Fibroblast of peridontal ligament (primary cell): Measurements from ENCODE around the gene SEC16A.

ENCODE experiments used
- DNase-seq: peaks from one replicate; pipeline ENCODE4 v3.0.0-alpha.2; 2010; ENCODE audit errors: extremely low read depth

Gene SEC16A

GRCh38 chr9:136482793-136483588, at the start of gene SEC16A:
Gene SEC16A (minus strand): TSS chr9:136483040. CDS start chr9:136477615, 5,425 bp downstream.
- DNase-seq = peak; percentile 98

DNA sequence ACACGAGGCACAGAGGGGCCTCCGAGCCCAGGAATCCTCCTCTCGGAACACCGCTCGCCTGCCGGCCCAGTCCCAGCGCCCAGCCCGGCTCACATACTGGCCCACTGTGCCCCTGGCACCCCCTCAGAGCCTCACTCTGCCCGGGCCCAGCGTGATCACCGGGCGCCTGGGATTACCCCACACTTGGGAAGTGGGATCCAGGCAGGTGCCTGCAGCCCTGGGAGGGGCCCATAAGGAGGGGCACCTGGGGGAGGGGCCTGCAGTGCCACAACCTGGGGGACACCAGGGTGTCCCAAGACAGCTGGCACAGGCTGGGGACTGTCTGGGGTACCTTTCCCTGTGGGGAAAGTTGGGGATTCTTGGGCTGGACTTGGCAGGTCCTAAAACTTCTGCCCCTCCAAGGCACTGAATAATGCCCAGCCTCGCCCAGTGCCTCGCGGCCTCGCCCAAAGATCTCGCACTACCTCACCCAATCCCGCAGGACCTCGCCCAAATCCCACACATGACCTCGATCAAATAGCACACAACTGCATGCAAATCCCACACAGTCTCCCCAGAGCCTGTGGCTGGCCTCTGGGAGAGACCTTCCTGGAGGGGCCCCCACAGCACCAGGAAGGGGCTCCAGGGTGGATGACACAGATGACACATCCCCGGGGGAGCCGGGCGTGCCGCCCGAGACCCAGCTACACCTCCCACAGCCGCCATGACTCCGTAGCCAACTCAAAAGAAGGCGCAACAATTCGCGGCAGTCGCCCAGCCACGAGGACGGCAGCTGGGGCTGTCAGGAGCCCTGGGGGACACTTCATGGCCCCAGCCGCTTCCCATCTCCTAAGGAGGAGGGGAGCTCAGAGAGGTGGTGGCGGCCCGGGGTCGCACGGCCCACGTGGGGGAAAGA, 49.3 kb upstream of the SEC16A start:
- DNase-seq = no peak

DNA sequence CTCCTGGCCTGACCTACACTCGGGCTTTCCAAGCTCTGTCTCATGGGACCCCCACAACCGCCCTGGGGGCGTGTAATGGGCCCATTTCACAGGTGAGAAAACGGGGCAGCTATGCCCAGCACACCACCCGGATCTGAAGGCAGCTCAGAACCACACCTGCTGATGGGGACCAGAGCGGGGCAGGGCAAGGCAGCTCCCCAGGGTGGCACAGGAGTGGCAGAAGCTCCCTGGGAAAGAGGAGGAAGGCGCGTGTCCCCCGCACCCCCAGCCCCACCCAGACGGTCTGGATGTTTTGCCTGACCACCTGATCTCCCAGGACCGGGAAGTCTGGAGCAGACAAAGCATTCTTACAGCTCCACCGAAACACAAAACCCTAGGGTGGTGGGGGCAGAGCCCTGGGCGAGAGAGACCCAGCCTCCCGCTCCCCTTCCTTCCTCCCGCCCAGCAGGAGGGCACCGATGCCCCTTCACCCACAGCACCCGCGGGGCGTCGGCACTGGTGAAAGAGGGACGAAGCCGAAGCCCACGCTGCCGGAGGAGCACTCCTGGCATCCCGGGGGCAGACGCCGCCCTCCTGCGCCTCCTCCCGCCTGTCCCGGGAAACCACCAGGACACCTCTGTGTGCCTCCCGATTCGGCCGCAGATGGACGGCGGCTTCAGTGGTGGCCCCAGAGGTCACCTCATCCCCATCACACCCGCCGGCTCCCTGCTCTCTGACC, 48.5 kb upstream of the SEC16A start:
- no peak for DNase-seq

DNA sequence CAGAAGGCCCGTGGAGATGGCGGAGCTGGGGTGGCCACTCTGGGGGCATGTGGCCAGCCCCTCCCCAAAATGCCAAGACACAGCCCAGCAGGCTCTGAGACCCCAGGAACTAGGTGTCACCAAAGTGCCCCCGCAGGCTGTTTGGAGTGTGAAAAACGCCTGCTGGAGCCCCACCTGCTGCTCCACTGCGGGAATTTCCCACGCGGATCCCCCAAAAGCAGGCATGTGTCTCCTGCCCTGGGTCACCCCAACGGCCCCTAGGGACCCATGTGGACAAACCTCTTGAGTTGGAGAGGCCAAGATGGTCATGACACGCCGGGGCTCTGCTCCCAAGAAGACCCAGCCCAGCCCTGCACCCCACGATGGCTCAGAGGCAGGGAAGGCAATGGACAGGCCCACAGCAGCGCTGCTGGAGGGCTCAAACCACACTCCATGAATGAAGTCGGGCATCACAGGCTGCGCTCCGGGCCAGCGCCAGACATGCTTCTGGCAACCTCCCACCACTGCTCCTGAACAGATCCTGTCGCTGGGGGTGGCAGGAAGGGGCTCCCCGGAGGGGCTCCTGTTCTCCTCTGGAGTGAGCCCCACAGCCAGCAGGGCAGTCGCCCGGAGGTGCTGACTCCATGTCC, 47.7 kb upstream of the SEC16A start:
- no peak for DNase-seq

DNA sequence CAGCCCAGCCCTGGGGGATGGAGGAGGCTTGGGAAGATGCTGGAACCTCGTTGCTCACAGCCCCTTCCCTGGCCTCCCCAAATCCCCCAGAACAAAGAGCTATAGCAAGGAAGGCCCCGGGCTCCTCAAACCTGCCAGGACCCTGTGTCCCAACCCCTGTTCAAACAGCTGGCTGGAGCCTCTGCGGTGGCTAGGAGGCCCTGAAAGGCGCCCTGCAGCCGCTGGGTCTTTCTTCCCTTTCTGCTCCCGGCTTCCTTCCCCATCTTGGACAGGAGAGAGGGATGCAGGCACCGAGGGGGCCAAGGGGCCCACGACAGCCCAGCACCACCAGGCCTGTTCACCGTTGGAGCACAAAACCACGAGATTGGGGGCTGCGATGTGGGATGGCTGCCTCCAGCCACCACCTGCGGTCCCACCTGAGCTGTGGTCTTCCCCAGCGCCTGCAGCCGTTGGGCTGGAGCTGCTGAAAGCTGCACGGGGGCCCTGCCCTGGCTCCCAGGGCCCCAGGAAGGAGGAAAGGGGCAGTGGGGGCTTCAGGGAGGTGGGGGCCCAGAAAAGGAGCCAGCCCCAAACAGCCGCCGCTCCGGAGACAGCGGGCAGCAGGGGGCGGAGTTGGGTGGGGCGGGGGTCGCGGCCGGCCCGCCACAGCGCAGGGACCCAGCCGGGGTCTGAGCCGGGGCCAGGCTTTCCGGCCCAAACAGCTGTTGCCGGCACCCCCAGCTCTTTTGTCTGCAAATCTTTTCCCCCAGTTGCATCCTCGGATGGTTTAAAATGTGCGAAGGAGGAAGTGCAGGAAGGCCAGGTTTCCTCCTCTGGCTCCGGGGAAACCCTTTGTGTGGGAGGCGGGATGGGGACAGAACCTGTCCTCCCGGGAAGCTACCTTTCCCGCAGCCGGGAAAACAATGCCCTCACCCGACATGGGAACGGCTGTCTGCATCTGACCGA, 46.9 kb upstream of the SEC16A start:
- no peak for DNase-seq

DNA sequence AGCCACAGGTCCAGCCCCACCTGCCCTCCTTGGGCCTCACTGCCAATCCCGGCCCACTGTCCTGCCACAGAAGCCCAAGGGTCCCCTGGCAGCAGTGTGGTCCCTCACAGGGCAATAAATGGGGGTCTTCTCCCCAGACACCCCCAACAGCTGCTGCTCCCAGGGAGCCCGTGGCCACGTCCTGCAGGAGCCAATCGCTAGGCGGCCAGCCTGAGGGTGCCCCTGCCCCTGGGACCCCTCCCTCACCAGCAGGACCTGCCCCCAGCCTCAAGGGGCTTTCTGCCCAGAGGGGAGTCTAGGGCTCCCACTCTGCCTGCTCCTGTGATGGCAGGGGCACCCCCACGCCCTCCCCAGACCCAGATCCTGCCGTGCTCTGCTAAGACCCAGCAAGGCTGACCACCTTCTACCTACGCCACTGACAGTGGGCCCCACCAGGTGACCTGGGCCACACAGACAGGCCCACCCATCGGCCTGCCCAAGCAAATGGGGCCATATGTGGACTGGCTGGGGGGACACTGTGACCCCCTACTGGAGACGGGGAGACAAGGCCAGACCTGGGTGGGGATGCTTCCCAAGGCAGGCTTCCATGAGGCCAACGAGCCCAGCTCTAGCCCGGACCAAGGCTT, 46.0 kb upstream of the SEC16A start:
- DNase-seq = no peak

DNA sequence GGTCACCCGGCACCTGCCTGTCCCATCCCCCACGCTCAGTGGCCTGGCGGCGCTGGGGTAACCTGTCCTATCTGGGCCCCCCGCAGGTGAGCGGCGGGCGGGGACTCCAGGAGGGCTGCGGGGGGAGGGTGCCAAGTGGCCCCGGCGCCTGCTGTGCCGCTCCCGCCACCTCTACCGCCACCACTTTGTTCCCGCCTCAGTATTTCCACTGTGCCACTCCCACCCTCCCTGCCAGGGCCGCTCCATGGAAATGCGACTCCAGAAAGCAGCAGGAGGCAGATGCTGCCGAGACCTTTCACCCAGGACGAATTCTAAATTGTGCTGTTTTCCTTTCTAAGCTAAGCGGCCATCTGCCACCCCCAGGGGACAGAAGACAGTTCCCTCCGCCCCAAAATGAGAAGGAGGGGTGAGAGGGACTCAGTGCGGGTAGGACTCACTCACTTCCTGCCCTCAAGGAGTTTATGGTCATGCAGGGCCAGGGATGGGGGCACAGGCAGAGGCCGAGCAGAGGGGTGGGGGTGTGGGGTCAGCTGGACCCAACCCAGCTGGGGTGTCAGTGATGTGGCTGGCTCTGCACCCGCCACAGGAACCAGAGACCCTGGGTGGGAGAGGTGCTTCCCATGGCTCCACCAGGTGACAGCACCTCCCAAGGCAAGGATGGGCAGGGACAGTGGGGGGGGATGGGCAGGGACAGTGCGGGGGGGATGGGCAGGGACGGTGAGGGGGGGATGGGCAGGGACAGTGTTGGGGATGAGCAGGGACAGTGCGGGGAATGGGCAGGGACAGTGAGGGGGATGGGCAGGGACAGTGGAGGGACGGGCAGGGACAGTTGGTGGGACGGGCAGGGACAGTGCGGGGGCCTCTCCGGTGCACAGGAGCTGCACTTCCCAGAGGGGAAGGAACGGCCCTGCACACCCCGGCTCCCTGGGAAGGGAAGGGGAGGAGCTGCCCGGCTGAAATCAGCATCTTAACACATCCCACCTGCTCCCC, 45.2 kb upstream of the SEC16A start:
- peak; percentile 7 for DNase-seq

- no peak for DNase-seq
These were observed 44.3 kb upstream of the SEC16A start for GRCh38 chr9:136527131-136527530.

DNA sequence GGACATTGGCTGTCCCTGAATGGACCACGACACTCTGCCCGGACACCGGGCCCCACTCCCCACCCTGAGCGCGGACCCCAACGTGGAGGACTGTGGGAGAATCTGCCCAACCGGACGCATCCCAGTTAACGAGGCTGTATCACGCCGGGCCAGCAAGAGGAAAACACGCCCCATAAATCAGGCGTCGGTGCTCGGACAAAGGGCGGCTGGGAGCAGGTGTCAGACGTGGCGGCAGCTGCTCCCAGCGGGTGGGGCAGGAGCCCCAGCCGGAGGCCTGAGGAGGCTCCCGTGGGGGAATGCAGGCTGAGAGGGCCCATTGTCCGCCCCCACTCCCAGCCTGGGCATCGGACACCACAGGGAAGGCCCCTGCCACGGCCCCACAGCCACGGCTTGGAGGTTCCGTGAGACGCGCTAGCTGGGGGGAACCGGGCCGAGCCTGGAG, 43.8 kb upstream of the SEC16A start:
- DNase-seq = no peak

- no peak for DNase-seq
These were observed 43.1 kb upstream of the SEC16A start for GRCh38 chr9:136525841-136526499.

- DNase-seq = no peak
These were observed 42.4 kb upstream of the SEC16A start for GRCh38 chr9:136525207-136525606.

GRCh38 chr9:136522314-136523237, 39.7 kb upstream of the SEC16A start:
- no peak for DNase-seq

- DNase-seq = no peak
These were observed 38.7 kb upstream of the SEC16A start for GRCh38 chr9:136521537-136521936.

DNA sequence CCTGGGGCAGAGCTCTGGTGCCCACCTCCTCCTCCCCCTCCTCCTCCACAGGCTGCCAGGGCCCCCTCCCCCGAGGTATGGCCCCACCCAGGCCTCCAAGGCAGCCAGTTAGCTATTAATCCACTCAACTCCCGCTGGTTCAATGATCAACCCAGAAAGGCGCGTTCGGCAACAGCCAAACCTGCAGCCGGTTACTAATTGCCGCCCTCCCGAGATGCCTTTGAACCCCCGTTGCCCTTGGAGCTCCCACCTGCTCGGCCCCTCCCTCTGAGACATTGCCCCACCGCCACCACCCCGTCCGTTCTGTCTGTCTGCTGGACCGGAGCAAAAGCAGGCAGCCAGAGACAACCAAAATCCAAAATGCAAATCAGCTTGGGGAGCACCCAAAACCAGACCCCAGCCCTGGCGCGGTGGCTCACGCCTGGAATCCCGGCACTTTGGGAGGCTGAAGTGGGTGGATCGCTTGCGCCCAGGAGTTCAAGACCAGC, 37.3 kb upstream of the SEC16A start:
- DNase-seq = no peak

DNA sequence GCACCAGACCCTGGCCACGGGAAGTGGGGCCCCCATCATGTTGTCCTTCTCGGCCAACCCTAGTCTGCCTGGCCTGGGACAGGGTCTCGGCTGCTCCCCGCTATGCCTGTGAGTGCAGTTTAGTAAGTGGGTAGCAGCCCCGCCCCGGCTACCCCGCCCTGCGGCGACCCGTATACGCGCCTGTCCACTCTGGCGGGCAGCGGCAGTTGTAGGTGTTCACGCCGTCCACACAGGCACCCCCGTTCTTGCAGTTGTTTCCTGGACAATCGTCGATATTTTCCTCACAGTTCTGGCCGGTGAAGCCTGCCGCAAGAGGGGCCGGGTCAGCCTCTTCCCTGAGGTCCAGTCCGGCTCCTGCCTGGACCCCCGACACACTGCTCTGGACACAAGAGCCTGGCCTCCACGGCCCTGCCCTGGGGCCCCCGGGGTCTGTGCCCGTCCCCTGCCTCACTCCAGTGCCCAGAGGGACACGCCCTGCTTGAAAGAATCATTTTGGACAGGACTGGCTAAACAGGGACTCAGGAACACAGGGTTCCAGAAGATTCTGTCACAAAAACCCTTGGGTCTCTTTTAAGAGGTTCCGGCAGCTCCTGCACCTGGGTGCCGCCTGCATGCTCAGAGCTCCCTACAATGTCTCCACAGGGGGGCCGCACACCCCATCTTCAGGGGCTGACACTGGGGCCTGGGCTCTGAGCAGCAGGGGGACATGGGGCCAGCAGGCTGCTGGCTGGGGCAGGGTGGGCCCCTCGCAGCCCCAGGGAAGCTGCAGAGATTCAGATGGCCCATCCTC, 36.6 kb upstream of the SEC16A start:
- DNase-seq = no peak

GRCh38 chr9:136518623-136519022, 35.8 kb upstream of the SEC16A start:
- no peak for DNase-seq
